Stimulated activated effector memory CD8-positive, alpha-beta T cell treated with anti-CD3 and anti-CD28 coated beads, Interleukin-12 subunit alpha, Interleukin-12 subunit beta, amount 100 ng/mL, for 72 hours (primary cell): ENCODE measurements around the gene AKT2.

Source experiments
- ATAC-seq: fragments of 150-1000 bp; cut with Tn5 transposase; 2 replicates; pipeline ENCODE4 v1.10.0; 2021
- DNase-seq, 2 donors: peaks; one replicate each; pipeline ENCODE4 v3.0.0; 2021 to 2022; ENCODE audit warnings: low spot score in 2 of 2
- H3K27ac Mint-ChIP-seq: one replicate; pipeline ENCODE4 v1.8.0; 2022; ENCODE audit warnings: mild to moderate bottlenecking, mixed read lengths
- H3K36me3 Mint-ChIP-seq: one replicate; pipeline ENCODE4 v1.8.0; 2022; ENCODE audit warnings: mild to moderate bottlenecking, mixed read lengths
- H3K4me1 Mint-ChIP-seq: one replicate; pipeline ENCODE4 v1.8.0; 2022; ENCODE audit warnings: mixed read lengths
- H3K4me3 Mint-ChIP-seq: one replicate; pipeline ENCODE4 v1.8.0; 2022; ENCODE audit warnings: mild to moderate bottlenecking, mixed read lengths
- H3K9me3 Mint-ChIP-seq: one replicate; pipeline ENCODE4 v1.8.0; 2022; ENCODE audit warnings: mixed read lengths

Gene AKT2

GRCh38 chr19:40191836-40192646, 93.1 kb downstream of the AKT2 start:
- peaks cover 7% of the 10 kb centered on the region for H3K36me3 Mint-ChIP-seq
- no peak overlapping the region for H3K27ac Mint-ChIP-seq
- H3K9me3 Mint-ChIP-seq = no peaks in the 10 kb centered on the region
- peak overlapping the region; percentile 80 for H3K4me3 Mint-ChIP-seq
- DNase-seq (peak; percentile 19 to 58), ATAC-seq (peak; percentile 2)
- peaks cover 38% of the 10 kb centered on the region for H3K4me1 Mint-ChIP-seq

GRCh38 chr19:40190891-40191835, 94.0 kb downstream of the AKT2 start, which contains the start of gene MAP3K10:
Gene MAP3K10, plus strand, starts transcription at chr19:40191426. Its CDS starts 606 bp downstream, at chr19:40192032.
- DNase-seq = peak; percentile 69 to 91

GRCh38 chr19:40184273-40184672, 100.9 kb downstream of the AKT2 start:
- Mint-ChIP-seq H3K9me3 (no peaks in the 10 kb centered on the region), H3K27ac (no peak overlapping the region), H3K4me1 (peaks cover 4% of the 10 kb centered on the region), H3K4me3 (no peak overlapping the region), H3K36me3 (no peaks in the 10 kb centered on the region)
- ATAC-seq (no peak), DNase-seq (no peak)

More at GRCh38 chr19:40190891-40191835, 94.0 kb downstream of the AKT2 start, which contains the start of gene MAP3K10:
- peaks cover 7% of the 10 kb centered on the region for H3K36me3 Mint-ChIP-seq
- no peaks in the 10 kb centered on the region for H3K9me3 Mint-ChIP-seq
- peaks cover 38% of the 10 kb centered on the region for H3K4me1 Mint-ChIP-seq
- H3K4me3 Mint-ChIP-seq = peak within 1 kb of the TSS; percentile 80
- H3K27ac Mint-ChIP-seq = peak within 1 kb of the TSS; percentile 97
- peak; percentile 92 for ATAC-seq
